ENCODE measurements around the gene IL34. TPM values are rescaled to one million over a fixed set of nuclear protein-coding genes. Genes with fewer than 3 reads are reported as not detected.

The IL34 gene
- polyA plus RNA-seq, 1 of the 3 experiments (the other 2 are of a cell fraction): 0.18 TPM

- Histone ChIP-seq H3K9me2 (no peaks in the 10 kb centered on the region), H2AFZ (ENCODE audit: low read depth) (no peak overlapping the region), H3F3A (replicated peaks; ENCODE audit: insufficient read depth) (peaks cover 4% of the 10 kb centered on the region), H3K79me2 (ENCODE audit: insufficient read depth) (peaks cover 23% of the 10 kb centered on the region; the same call in 1 of the 2 replicates), H3K4me1 (ENCODE audit: control insufficient read depth in 1 of 2, insufficient read depth in 2 of 2, low read depth in 1 of 2, low read length in 1 of 2) (no peaks in the 10 kb centered on the region; a peak in 1 of 4 replicates), H4K20me1 (ENCODE audit: insufficient read depth) (peaks cover 13% of the 10 kb centered on the region), H3K36me3 (replicated peaks in 1 of 2; ENCODE audit: control insufficient read depth in 1 of 2, insufficient read depth in 2 of 2, low read length in 1 of 2) (peaks cover 45 to 71% of the 10 kb centered on the region in 2 experiments), H3K4me3 (ENCODE audit: low read depth in 2 of 2, low read length in 1 of 2) (no peak overlapping the region), H3K27me3 (ENCODE audit: insufficient read depth) (no peaks in the 10 kb centered on the region), H3K27ac (ENCODE audit: low read depth in 2 of 2, low read length in 1 of 2) (no peak overlapping the region), H3K9me3 (no peaks in the 10 kb centered on the region), H3K4me2 (no peak overlapping the region), H3K9ac (no peak overlapping the region)
- CTCF ChIA-PET: interaction anchor here (0.6 to 14.3 kb wide), 3 partner anchors 11 to 93 kb away, joined by 3 to 181 read pairs (median 3); no protein-coding TSS in a partner anchor
- TF ChIP-seq JUND (IDR thresholded peaks at IDR 0.05) (no peak), YY1 (IDR thresholded peaks at IDR 0.05; ENCODE audit: low read depth) (no peak), FOXM1 (IDR thresholded peaks at IDR 0.05; ENCODE audit: low read depth) (no peak), POLR2AphosphoS5 (IDR thresholded peaks at IDR 0.05; ENCODE audit: low read depth, low read length) (no peak), SMC3 (IDR thresholded peaks at IDR 0.05; ENCODE audit: low read depth, low read length) (no peak), GATA2 (CRISPR knock-in tag; IDR thresholded peaks at IDR 0.05) (no peak), RCOR1 (IDR thresholded peaks at IDR 0.05; ENCODE audit: low read length) (no peak)
- TF ChIP-seq, protein P1, sequence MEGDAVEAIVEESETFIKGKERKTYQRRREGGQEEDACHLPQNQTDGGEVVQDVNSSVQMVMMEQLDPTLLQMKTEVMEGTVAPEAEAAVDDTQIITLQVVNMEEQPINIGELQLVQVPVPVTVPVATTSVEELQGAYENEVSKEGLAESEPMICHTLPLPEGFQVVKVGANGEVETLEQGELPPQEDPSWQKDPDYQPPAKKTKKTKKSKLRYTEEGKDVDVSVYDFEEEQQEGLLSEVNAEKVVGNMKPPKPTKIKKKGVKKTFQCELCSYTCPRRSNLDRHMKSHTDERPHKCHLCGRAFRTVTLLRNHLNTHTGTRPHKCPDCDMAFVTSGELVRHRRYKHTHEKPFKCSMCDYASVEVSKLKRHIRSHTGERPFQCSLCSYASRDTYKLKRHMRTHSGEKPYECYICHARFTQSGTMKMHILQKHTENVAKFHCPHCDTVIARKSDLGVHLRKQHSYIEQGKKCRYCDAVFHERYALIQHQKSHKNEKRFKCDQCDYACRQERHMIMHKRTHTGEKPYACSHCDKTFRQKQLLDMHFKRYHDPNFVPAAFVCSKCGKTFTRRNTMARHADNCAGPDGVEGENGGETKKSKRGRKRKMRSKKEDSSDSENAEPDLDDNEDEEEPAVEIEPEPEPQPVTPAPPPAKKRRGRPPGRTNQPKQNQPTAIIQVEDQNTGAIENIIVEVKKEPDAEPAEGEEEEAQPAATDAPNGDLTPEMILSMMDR (IDR thresholded peaks at IDR 0.05): no peak
- 83% methylated on average over 7 of the region's 7 CpGs for WGBS (ENCODE audit: low lambda C conversion rate)
- POLR2A ChIA-PET: no interaction called here
- DNase-seq: peak; percentile 17
Observed at GRCh38 chr16:70675851-70676513, 29.6 kb downstream of the IL34 start.

DNA sequence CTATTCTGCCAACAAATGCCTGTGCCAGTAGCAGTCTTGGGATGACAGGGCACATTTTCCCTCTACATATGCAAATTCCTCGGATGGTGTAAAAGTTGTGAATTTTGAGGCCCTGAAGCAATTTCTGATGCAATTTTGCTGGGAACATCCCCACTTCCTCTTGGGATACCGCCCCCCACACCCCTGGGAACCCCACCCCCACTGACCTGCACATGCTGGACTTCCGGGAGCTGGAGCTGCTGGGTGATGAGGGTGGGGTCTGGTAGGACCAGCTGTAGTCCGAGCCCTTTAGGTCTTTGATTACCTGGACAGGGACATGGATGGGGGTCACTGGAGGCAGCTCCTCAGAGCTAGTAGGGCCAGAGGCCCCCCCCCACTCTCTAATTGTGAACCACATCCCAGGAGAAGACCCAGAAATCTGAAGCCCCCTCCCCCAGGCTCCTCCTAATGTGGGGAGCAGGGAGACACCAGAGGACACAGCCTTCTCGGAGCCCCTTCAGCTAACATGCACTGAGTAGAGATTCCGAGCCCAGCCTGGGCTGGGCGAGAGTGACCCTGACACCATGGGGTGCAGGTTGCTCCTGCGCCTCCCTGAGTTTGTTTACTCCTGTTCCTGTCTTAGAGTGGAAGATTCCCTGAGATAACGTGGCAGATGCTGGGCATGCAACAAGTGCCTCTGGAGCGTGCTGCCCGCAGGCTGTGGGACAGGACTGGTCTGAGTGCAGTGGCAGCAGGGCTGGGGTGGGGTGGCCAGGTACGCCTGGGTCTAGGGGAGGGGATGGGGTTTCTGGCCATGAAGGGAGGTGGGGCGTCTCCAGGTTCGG, 30.5 kb downstream of the IL34 start:
- peaks cover 40 to 67% of the 10 kb centered on the region in 2 experiments for H3K36me3 ChIP-seq (replicated peaks in 1 of 2; ENCODE audit: control insufficient read depth in 1 of 2, insufficient read depth in 2 of 2, low read length in 1 of 2)
- H3K9me2 ChIP-seq: no peaks in the 10 kb centered on the region
- H3K27ac ChIP-seq (ENCODE audit: low read depth in 2 of 2, low read length in 1 of 2): no peak overlapping the region
- no peak overlapping the region for H3K4me2 ChIP-seq
- H3K27me3 ChIP-seq (ENCODE audit: insufficient read depth): no peaks in the 10 kb centered on the region
- peak; percentile 16 for DNase-seq
- peaks cover 22% of the 10 kb centered on the region for H4K20me1 ChIP-seq (ENCODE audit: insufficient read depth)
- H2AFZ ChIP-seq (ENCODE audit: low read depth): no peak overlapping the region
- H3K79me2 ChIP-seq (ENCODE audit: insufficient read depth): peaks cover 32% of the 10 kb centered on the region
- WGBS (ENCODE audit: low lambda C conversion rate): 93% methylated on average over 12 of the region's 14 CpGs
- H3K9me3 ChIP-seq: no peaks in the 10 kb centered on the region
- H3K4me3 ChIP-seq (ENCODE audit: low read depth in 2 of 2, low read length in 1 of 2): no peak overlapping the region
- no peak for TF ChIP-seq FOSL2 (IDR thresholded peaks at IDR 0.05; ENCODE audit: borderline replicate concordance, low read depth)
- TF ChIP-seq USF1 (IDR thresholded peaks at IDR 0.05; ENCODE audit: borderline replicate concordance, low read depth): no peak
- TF ChIP-seq TAF1 (IDR thresholded peaks at IDR 0.05; ENCODE audit: borderline replicate concordance, low read depth, low read length): no peak
- TF ChIP-seq, protein P1 (IDR thresholded peaks at IDR 0.05): no peak
- H3K4me1 ChIP-seq (ENCODE audit: control insufficient read depth in 1 of 2, insufficient read depth in 2 of 2, low read depth in 1 of 2, low read length in 1 of 2): peaks cover 0 to 9% of the 10 kb centered on the region in 2 experiments; a peak in 1 of 4 replicates
- H3K9ac ChIP-seq: no peak overlapping the region
- POLR2A ChIA-PET: no interaction called here
- CTCF ChIA-PET: interaction anchor here (0.6 to 14.3 kb wide), 3 partner anchors 23 to 206 kb away, joined by 3 to 181 read pairs (median 11); no protein-coding TSS in a partner anchor
- peaks cover 4% of the 10 kb centered on the region for H3F3A ChIP-seq (replicated peaks; ENCODE audit: insufficient read depth)

Measured in SK-N-SH (cell line).